ENCODE results near the gene AGBL3. TPM values are rescaled to one million over a fixed set of nuclear protein-coding genes. Genes with fewer than 3 reads are reported as not detected.

Gene AGBL3
- total and polyA plus RNA-seq, 4 donors: 0.67 to 3.1 (median 1.8) TPM

DNA sequence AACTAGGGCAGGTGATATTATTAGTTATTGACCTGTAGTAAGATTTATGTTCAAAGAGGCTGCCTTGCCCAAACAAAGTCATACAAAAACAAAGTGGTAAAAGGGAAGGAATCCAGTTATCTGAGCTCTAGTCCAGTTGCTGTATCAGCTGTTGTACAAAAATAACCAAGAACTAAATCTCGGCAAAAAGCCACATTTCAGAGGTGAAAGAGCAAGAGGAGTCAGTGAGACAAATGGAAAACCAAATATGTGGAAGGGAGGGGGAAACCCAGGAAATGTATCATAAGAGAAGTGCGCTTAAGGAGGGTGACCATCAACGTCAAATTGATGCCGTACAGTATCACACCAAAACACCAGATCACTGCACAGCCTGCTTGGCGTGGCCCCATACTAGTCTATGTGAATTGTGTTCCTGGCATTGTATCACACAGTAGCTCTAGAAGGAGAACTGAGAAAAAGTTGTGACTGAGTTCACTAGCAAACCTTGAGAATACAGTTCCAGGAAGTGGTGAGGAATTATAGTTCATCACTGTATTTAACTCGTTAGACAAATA lies 6.4 kb downstream of the AGBL3 start:
- WGBS: 56% methylated on average over 6 of the region's 6 CpGs
- Histone ChIP-seq H3K4me1 (ENCODE audit: control insufficient read depth in 4 of 4, insufficient read depth in 4 of 4, low read length in 3 of 4) (peaks cover 3 to 29% (median 17%) of the 10 kb centered on the region in 4 donors), H3K9me3 (ENCODE audit: control insufficient read depth in 4 of 4, low read length in 3 of 4) (no peaks in the 10 kb centered on the region), H3K27ac (ENCODE audit: low read depth in 1 of 2, low read length in 2 of 2) (peak overlapping the region; percentile 5 to 47), H3K27me3 (ENCODE audit: control insufficient read depth in 4 of 4, insufficient read depth in 4 of 4, low read length in 3 of 4) (no peaks in the 10 kb centered on the region), H3K36me3 (ENCODE audit: control insufficient read depth in 4 of 4, insufficient read depth in 3 of 4, low read depth in 1 of 4, low read length in 3 of 4) (peaks cover 0 to 6% (median 2%) of the 10 kb centered on the region in 4 donors), H3K9ac (ENCODE audit: low read depth in 1 of 2, low read length in 2 of 2) (no peak overlapping the region), H3K4me3 (ENCODE audit: low read depth in 1 of 3, low read length in 3 of 3) (no peak overlapping the region)
- no peak for TF ChIP-seq CTCF (IDR thresholded peaks at IDR 0.05; ENCODE audit: low read depth, low read length, missing input control)
- TF ChIP-seq SP1 (IDR thresholded peaks at IDR 0.05): peak; percentile 55
- no peak for TF ChIP-seq HNF4G (IDR thresholded peaks at IDR 0.05)
- peak; percentile 22 for TF ChIP-seq YY1 (IDR thresholded peaks at IDR 0.05)
- peak in 1 of 2 donors; percentile 20 for TF ChIP-seq JUND (IDR thresholded peaks at IDR 0.05)
- no peak for TF ChIP-seq ATF3 (IDR thresholded peaks at IDR 0.05)
- TF ChIP-seq RXRA (IDR thresholded peaks at IDR 0.05): peak; percentile 56 to 64
- peak; percentile 80 for TF ChIP-seq NR2F2 (IDR thresholded peaks at IDR 0.05)
- peak; percentile 9 to 37 for TF ChIP-seq RAD21 (IDR thresholded peaks at IDR 0.05)
- DNase-seq (ENCODE audit: low spot score): no peak

- Histone ChIP-seq H3K27me3 (ENCODE audit: control insufficient read depth in 4 of 4, insufficient read depth in 4 of 4, low read length in 3 of 4) (no peaks in the 10 kb centered on the region), H3K4me1 (ENCODE audit: control insufficient read depth in 4 of 4, insufficient read depth in 4 of 4, low read length in 3 of 4) (peaks cover 3 to 31% (median 18%) of the 10 kb centered on the region in 4 donors), H3K9ac (ENCODE audit: low read depth in 1 of 2, low read length in 2 of 2) (no peak overlapping the region), H3K27ac (ENCODE audit: low read depth in 1 of 2, low read length in 2 of 2) (no peak overlapping the region), H3K9me3 (ENCODE audit: control insufficient read depth in 4 of 4, low read length in 3 of 4) (no peaks in the 10 kb centered on the region), H3K4me3 (ENCODE audit: low read depth in 1 of 3, low read length in 3 of 3) (no peak overlapping the region), H3K36me3 (ENCODE audit: control insufficient read depth in 4 of 4, insufficient read depth in 3 of 4, low read depth in 1 of 4, low read length in 3 of 4) (peaks cover 0 to 9% (median 2%) of the 10 kb centered on the region in 4 donors)
- no peak for DNase-seq (ENCODE audit: low spot score)
- 45% methylated on average over 2 of the region's 2 CpGs for WGBS
- TF ChIP-seq RAD21 (IDR thresholded peaks at IDR 0.05) (peak in 1 of 2 donors; percentile 35), TAF1 (conservative IDR thresholded peaks at IDR 0.05) (peak; percentile 9), NR2F2 (IDR thresholded peaks at IDR 0.05) (no peak), GABPA (IDR thresholded peaks at IDR 0.05 in 1 of 2, conservative IDR thresholded peaks at IDR 0.05 in 1 of 2) (no peak), HNF4A (conservative IDR thresholded peaks at IDR 0.05) (peak; percentile 66 to 68), EGR1 (IDR thresholded peaks at IDR 0.05; ENCODE audit: low read depth in 2 of 2) (no peak), SP1 (IDR thresholded peaks at IDR 0.05) (peak; percentile 60), YY1 (IDR thresholded peaks at IDR 0.05) (peak; percentile 85), FOXA1 (IDR thresholded peaks at IDR 0.05) (no peak), CTCF (IDR thresholded peaks at IDR 0.05; ENCODE audit: low read depth, low read length, missing input control) (no peak), RXRA (IDR thresholded peaks at IDR 0.05) (peak in 1 of 2 donors; percentile 26)
- TF ChIP-seq, protein P1, sequence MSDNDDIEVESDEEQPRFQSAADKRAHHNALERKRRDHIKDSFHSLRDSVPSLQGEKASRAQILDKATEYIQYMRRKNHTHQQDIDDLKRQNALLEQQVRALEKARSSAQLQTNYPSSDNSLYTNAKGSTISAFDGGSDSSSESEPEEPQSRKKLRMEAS (IDR thresholded peaks at IDR 0.05): no peak
Measured at GRCh38 chr7:134993877-134994456, 7.7 kb downstream of the AGBL3 start.

Data from liver (tissue), 9 donors.